ENCODE data around the gene SYNE2. TPM values are rescaled to one million over a fixed set of nuclear protein-coding genes. Genes with fewer than 3 reads are reported as not detected.

Gene SYNE2
- total and polyA plus RNA-seq, 2 of the 8 experiments (the other 6 are each of a cell fraction or from before 2014, with no cell fraction given), result 32.6 to 46.1 TPM

DNA sequence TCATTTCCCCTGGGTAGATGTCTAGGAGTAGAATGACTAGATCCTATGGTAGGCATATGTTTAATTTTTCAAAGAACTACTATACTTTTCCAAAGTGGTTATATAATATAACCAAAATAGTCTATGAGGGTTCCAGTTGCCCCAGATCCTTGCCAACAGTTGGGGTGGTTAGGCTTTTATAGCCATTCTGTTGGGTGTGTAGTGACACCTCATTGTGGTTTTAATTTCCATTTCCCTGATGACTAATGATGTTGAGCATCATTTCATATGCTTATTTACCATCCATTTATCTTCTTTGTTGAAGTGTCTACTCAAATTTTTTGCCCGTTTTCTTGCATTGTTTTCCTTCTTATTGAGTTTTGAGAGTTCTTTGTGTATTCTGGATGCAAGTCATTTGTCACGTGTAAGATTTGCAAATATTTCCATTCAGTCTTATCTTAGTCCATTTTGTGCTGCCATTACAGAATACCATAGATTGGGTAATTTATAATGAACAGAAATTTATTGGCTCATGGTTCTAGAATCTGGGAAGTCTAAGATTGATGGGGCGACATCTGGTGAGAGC is 4.7 kb downstream of the SYNE2 start:
- H3K56ac ChIP-seq (replicated peaks; ENCODE audit: insufficient read length, low read depth, low read length), result no peak overlapping the region
- peaks cover 5% of the 10 kb centered on the region; the same call in 1 of the 2 replicates for H3K23me2 ChIP-seq (ENCODE audit: low read depth, low read length)
- no peak overlapping the region for H2BK12ac ChIP-seq (ENCODE audit: low read depth, low read length)
- no peak overlapping the region for H3K4ac ChIP-seq (replicated peaks; ENCODE audit: insufficient read length, low read depth, low read length)
- H4K91ac ChIP-seq (replicated peaks; ENCODE audit: insufficient read length, low read length), result no peak overlapping the region
- peaks cover 7% of the 10 kb centered on the region for H3K79me1 ChIP-seq (ENCODE audit: low read depth, low read length)
- H3K36me3 ChIP-seq (ENCODE audit: control insufficient read depth in 2 of 4, insufficient read depth in 4 of 4, low read length in 3 of 4), result no peaks in the 10 kb centered on the region
- H2BK15ac ChIP-seq (ENCODE audit: low read length), result no peak overlapping the region
- peaks cover 0 to 3% (median 1%) of the 10 kb centered on the region in 4 experiments; a peak in 4 of 7 replicates for H3K4me1 ChIP-seq (replicated peaks in 1 of 4; ENCODE audit: control insufficient read depth in 3 of 4, insufficient read depth in 4 of 4, low read length in 3 of 4)
- no peak overlapping the region for H3K4me3 ChIP-seq (ENCODE audit: extremely low read depth in 1 of 4, insufficient read depth in 2 of 4, low read depth in 3 of 4, low read length in 4 of 4)
- no peak overlapping the region for H3K9ac ChIP-seq (replicated peaks in 1 of 4; ENCODE audit: extremely low read depth in 1 of 4, low read depth in 3 of 4, low read length in 3 of 4)
- no peaks in the 10 kb centered on the region; a peak in 2 of 7 replicates for H3K27me3 ChIP-seq (replicated peaks in 1 of 4; ENCODE audit: control insufficient read depth in 3 of 4, extremely low read depth in 1 of 4, insufficient read depth in 3 of 4, low read length in 3 of 4)
- DNase-seq (ENCODE audit: low read depth in 1 of 2, low spot score in 2 of 2) (no peak), FAIRE-seq (no peak)
- H3K23ac ChIP-seq (ENCODE audit: insufficient read length), result no peak overlapping the region
- ChIA-PET POLR2A (ENCODE audit: partially characterized antibody) (interaction anchor here (0.7 kb wide), 1 partner anchor 54 kb away, joined by 3 read pairs; no protein-coding TSS in a partner anchor), CTCF (ENCODE audit: partially characterized antibody) (interaction anchor here (1.5 to 2.2 kb wide), 2 partner anchors 9 to 445 kb away, joined by 3 to 4 read pairs; no protein-coding TSS in a partner anchor)
- no peak overlapping the region for H2BK20ac ChIP-seq (ENCODE audit: low read length)
- H4K20me1 ChIP-seq (replicated peaks in 1 of 2; ENCODE audit: control insufficient read depth in 1 of 2, insufficient read depth in 2 of 2, low read length in 2 of 2), result peaks cover 7 to 15% of the 10 kb centered on the region in 2 experiments
- H3K79me2 ChIP-seq (ENCODE audit: control insufficient read depth in 1 of 2, insufficient read depth in 2 of 2, low read length in 2 of 2), result peaks cover 10 to 78% of the 10 kb centered on the region in 2 experiments
- no peak overlapping the region for H2BK5ac ChIP-seq (ENCODE audit: low read depth, low read length)
- no peaks in the 10 kb centered on the region for H3K9me3 ChIP-seq (ENCODE audit: insufficient read depth in 2 of 2, low read depth in 1 of 2, low read length in 1 of 2)
- no peak overlapping the region for H3K4me2 ChIP-seq (ENCODE audit: insufficient read depth in 1 of 2, low read depth in 2 of 2, low read length in 2 of 2)
- no peak overlapping the region for H2AFZ ChIP-seq (ENCODE audit: low read length)
- no peak overlapping the region for H3K18ac ChIP-seq (ENCODE audit: extremely low read depth, low read length)
- no peak overlapping the region for H3K14ac ChIP-seq (ENCODE audit: insufficient read length)
- no peak overlapping the region for H2AK5ac ChIP-seq (ENCODE audit: low read depth, low read length)
- H4K8ac ChIP-seq (ENCODE audit: extremely low read depth, insufficient read depth, low read length), result no peak overlapping the region
- no peak overlapping the region for H3K27ac ChIP-seq (ENCODE audit: low read depth, low read length)
- H4K5ac ChIP-seq (ENCODE audit: insufficient read length, low read depth, low read length), result no peak overlapping the region
- WGBS, 2 experiments (ENCODE audit: extremely low coverage in 1 of 2, insufficient coverage in 1 of 2, insufficient read length in 1 of 2, insufficient replicate concordance in 2 of 2, low coverage in 1 of 2, low lambda C conversion rate in 2 of 2, missing lambda C conversion rate in 1 of 2), result 85% methylated on average over 3 of the region's 3 CpGs; no CpG with 5 or more reads in 1 of the 2 experiments
- no peak overlapping the region for H2BK120ac ChIP-seq (replicated peaks; ENCODE audit: low read depth, low read length)
- TF ChIP-seq CREB1 (IDR thresholded peaks at IDR 0.05), result no peak
- no peak for TF ChIP-seq SIX5 (IDR thresholded peaks at IDR 0.05; ENCODE audit: low read depth, low read length)
- TF ChIP-seq, protein P1, sequence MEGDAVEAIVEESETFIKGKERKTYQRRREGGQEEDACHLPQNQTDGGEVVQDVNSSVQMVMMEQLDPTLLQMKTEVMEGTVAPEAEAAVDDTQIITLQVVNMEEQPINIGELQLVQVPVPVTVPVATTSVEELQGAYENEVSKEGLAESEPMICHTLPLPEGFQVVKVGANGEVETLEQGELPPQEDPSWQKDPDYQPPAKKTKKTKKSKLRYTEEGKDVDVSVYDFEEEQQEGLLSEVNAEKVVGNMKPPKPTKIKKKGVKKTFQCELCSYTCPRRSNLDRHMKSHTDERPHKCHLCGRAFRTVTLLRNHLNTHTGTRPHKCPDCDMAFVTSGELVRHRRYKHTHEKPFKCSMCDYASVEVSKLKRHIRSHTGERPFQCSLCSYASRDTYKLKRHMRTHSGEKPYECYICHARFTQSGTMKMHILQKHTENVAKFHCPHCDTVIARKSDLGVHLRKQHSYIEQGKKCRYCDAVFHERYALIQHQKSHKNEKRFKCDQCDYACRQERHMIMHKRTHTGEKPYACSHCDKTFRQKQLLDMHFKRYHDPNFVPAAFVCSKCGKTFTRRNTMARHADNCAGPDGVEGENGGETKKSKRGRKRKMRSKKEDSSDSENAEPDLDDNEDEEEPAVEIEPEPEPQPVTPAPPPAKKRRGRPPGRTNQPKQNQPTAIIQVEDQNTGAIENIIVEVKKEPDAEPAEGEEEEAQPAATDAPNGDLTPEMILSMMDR (IDR thresholded peaks at IDR 0.05; ENCODE audit: control extremely low read depth in 1 of 3, insufficient read depth in 1 of 3, low read depth in 1 of 3, low read length in 3 of 3), result no peak
- no peak for TF ChIP-seq HDAC6 (IDR thresholded peaks at IDR 0.05; ENCODE audit: low read depth, low read length)
- no peak for TF ChIP-seq TAF1 (IDR thresholded peaks at IDR 0.05; ENCODE audit: low read depth, low read length)
- no peak for TF ChIP-seq PHF8 (conservative IDR thresholded peaks at IDR 0.05; ENCODE audit: low read depth, low read length)
- TF ChIP-seq BRCA1 (IDR thresholded peaks at IDR 0.05; ENCODE audit: low read depth, low read length), result no peak
- TF ChIP-seq RXRA (IDR thresholded peaks at IDR 0.05; ENCODE audit: insufficient read depth, low read depth, low read length), result no peak
- TF ChIP-seq, protein P2, sequence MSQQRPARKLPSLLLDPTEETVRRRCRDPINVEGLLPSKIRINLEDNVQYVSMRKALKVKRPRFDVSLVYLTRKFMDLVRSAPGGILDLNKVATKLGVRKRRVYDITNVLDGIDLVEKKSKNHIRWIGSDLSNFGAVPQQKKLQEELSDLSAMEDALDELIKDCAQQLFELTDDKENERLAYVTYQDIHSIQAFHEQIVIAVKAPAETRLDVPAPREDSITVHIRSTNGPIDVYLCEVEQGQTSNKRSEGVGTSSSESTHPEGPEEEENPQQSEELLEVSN (IDR thresholded peaks at IDR 0.05), result no peak
- TF ChIP-seq TEAD4 (IDR thresholded peaks at IDR 0.05; ENCODE audit: low read depth, low read length), result no peak
- no peak for TF ChIP-seq CHD1 (IDR thresholded peaks at IDR 0.05; ENCODE audit: low read depth, low read length)

Measured in H1 (cell line).